Keratinocyte (primary cell): ENCODE measurements around the gene FGF22.

Source experiments
- EZH2 ChIP-seq: IDR thresholded peaks from one replicate; pipeline ENCODE4 v1.6.1; 2012; ENCODE audit warnings: inconsistent platforms, mild to moderate bottlenecking, low read length, moderate library complexity
- TF ChIP-seq, protein P1 (sequence below), 3 experiments: IDR thresholded peaks in 1 of 3; conservative IDR thresholded peaks in 1 of 3; optimal IDR thresholded peaks in 1 of 3; 2 replicates in 2 of 3; 3 replicates in 1 of 3; pipeline versions ENCODE3 to v1.5.1; 2011; ENCODE audit warnings: low read length in 3 of 3, mild to moderate bottlenecking in 3 of 3, moderate library complexity in 2 of 3, control low read depth in 1 of 3, inconsistent platforms in 1 of 3; ENCODE audit not compliant: insufficient read depth in 2 of 3; ENCODE audit errors: extremely low read depth in 1 of 3

DNA sequence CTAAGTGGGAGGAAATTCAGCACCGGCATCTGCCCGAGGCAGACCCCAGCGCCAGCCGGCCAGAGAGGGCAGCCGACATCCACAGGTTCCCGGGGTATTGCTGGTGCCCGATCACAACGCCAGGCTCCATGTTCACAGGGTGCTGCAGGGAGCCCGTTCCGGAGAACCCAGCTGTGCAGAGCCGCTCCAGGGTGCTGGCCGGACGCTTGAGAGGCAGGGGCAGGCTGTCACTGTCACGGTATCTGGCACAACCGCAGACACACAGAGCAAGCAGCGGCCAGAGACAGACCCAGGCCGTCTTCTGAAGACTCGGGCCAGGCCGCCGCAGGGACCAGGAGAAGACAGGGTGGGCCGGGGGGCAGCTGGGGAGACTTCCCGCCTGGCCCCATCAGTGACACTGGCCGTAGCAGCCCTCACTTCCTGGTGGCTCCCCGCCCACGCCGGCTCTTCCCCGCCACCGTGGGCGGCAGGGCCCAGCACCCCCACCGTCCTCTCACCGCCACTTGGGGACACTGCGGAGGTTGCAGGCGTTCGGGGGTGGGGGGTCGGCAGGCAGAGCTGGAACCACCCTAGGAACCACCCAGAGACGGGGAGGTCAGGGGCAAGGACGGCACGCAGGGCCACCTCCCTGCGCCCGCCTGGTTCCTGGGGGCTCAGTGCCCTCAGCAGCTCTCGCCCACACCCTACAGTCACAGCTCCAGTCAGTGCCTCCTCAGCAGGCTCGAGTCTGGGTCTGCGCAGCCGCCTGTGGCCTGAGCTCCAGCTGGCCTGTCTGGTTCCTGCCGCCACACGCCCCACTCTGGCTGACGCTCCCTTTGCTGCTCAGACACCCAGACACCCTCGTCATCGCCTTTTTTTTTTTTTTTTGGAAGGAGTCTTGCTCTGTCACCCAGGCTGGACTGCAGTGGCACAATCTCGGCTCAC, 19.5 kb downstream of the FGF22 start:
- TF ChIP-seq, protein P1, sequence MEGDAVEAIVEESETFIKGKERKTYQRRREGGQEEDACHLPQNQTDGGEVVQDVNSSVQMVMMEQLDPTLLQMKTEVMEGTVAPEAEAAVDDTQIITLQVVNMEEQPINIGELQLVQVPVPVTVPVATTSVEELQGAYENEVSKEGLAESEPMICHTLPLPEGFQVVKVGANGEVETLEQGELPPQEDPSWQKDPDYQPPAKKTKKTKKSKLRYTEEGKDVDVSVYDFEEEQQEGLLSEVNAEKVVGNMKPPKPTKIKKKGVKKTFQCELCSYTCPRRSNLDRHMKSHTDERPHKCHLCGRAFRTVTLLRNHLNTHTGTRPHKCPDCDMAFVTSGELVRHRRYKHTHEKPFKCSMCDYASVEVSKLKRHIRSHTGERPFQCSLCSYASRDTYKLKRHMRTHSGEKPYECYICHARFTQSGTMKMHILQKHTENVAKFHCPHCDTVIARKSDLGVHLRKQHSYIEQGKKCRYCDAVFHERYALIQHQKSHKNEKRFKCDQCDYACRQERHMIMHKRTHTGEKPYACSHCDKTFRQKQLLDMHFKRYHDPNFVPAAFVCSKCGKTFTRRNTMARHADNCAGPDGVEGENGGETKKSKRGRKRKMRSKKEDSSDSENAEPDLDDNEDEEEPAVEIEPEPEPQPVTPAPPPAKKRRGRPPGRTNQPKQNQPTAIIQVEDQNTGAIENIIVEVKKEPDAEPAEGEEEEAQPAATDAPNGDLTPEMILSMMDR (optimal IDR thresholded peaks at IDR 0.05 in 1 of 3, IDR thresholded peaks at IDR 0.05 in 1 of 3, conservative IDR thresholded peaks at IDR 0.05 in 1 of 3; ENCODE audit: extremely low read depth in 1 of 3, insufficient read depth in 2 of 3, low read length in 3 of 3), result peak in 2 of 3 experiments; percentile 1 to 24
- no peak for TF ChIP-seq EZH2
